Stimulated activated CD8-positive, alpha-beta memory T cell treated with anti-CD3 and anti-CD28 coated beads, Interleukin-15, amount 100 ng/mL, for 4 hours (primary cell): ENCODE results near the gene MAP3K10.

ENCODE experiments used
- DNase-seq, 2 donors: peaks; one replicate each; pipeline ENCODE4 v3.0.0-alpha.2; 2020; ENCODE audit warnings: low read depth in 2 of 2

Gene MAP3K10

DNA sequence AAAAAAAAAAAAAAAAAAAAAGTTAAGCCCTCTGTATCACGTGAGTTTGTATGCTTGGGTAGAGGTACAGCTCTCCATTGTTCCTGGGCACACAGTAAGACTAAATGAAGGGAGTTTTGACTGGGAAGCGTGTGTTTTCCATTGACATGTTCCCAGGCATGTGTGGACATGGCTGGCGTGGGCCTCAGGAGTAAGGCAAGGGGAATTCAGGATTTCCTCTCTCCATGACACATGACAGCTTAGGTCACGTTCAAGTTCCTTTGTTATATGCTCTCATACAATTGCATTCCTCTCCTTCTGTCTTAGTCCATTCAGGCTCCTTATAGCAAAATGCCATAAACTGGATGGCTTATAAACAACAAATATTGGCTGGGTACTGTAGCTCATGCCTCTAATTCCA, 17.1 kb upstream of the MAP3K10 start:
- DNase-seq: no peak

DNA sequence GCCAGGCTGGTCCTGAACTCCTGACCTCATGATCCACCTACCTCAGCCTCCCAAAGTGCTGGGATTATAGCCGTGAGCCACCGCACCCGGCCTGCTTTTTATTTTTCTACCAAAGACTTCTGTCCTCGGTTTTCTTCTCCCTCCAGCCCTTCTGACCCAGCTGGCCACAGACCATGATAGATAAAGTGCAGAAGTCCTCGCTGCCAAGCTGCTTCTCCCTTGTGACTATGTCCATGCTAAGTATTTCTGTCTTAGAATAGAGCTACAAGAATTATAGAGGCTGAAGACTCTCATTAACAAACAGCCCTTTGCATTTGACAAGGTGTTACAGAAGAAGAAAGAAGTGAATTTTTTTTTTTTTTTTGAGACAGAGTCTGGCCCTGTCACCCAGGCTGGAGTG, 15.4 kb upstream of the MAP3K10 start:
- no peak for DNase-seq

DNA sequence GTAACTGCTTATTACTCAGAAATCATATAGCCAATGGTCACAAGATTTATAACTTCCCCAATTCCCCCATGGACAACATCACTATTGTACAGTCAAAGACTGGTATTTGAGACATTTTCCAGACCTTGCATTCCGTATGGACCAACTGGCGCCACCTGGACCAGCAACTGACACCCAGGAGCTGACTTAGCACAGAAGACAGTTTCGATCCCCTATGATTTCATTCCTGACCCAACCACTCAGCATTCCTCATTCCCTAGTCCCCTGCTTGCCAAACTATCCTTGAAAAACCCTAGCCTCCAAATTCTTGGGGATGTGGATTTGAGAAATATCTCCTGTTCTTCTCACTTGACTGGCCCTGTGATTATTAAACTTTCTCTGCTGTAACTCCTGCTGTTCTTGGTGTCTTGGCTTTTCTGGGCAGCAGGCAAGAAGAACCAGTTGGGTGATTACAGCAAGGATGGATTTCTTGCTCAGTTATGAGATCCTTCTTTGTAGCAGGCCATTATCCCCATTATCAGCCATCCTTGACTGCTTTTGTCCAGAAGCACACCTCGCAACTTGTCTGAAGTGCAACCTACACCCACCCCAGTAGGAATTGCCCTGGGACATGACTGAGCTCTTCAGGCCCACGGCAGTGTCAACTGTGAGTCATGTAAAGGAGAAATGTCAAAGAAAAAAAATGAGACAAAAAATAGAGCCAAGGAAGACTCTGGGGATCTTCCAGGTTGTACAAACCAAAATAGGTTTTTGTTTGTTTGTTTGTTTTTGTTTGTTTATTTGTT, 13.7 kb upstream of the MAP3K10 start:
- no peak for DNase-seq

DNA sequence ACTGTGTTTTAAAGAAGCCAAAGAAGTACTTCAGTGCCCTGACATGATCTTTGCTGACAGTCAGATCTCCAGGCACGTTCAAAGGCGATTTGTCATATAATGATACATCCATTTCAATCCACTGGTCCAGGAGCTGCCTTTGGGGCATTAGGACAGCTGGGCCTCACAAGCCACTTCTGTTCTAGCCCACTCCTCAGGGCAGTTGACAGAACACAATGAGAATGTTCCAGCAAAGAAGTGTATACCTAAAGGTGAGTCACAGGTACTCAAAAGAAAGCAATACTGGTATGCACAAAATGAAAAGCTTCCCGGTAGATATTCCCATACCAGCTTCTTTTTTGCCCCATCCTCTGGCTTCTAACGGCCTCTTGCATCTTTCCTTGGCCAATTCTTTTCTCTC, 12.5 kb upstream of the MAP3K10 start:
- DNase-seq: no peak

GRCh38 chr19:40184273-40184672, 7.0 kb upstream of the MAP3K10 start:
- no peak for DNase-seq

DNA sequence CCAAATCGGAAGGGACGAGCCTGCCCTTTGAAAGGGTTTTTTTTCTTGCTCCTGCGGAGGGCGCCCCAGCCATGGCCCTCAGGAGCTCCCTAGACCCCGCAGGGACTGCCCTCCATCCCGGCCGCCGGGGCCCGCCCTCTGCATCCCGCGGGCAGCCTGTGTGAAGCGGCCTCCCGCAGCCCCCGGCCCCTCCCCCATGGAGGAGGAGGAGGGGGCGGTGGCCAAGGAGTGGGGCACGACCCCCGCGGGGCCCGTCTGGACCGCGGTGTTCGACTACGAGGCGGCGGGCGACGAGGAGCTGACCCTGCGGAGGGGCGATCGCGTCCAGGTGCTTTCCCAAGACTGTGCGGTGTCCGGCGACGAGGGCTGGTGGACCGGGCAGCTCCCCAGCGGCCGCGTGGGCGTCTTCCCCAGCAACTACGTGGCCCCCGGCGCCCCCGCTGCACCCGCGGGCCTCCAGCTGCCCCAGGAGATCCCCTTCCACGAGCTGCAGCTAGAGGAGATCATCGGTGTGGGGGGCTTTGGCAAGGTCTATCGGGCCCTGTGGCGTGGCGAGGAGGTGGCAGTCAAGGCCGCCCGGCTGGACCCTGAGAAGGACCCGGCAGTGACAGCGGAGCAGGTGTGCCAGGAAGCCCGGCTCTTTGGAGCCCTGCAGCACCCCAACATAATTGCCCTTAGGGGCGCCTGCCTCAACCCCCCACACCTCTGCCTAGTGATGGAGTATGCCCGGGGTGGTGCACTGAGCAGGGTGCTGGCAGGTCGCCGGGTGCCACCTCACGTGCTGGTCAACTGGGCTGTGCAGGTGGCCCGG, 815 bp downstream of the MAP3K10 start:
- DNase-seq: no peak

DNA sequence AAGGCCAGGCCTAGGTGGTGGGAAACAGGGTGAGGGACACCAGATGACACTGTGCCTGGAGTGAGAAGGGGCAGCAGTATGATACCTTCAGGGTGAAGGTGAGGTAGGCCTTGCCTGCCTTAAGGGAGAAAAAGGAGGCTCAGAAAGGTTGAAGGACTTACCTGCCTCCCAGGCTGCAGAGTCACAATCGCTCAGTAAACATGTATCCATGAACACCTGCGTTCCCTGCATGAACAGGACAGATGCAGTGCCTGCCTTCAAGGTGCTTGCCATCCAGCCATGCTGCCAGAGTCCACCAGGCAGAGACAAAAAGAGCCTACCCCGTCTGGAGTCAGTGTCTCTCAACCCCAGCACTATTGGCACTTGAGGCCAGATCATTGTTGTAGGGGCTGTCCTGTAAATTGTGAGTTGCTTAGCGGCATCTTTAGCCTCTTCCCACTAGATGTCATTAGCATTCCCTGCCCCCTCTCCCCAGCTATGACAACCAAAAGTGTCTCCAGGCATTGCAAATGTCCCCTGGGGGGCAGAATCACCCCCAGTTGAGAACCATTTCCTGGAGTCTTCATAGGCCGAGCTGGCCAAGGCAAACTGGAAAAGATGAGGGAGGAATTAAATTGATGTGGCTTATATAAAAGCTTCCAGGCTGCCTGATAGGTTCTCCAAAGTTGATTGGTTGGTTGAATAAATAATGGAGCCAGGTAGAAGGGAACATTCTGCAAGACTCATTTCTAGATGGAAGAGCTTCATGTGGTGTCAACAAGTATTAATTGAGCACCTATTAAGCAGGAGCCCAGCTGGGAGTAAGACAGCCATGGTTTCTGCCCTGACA, 1.7 kb downstream of the MAP3K10 start:
- DNase-seq: no peak

DNA sequence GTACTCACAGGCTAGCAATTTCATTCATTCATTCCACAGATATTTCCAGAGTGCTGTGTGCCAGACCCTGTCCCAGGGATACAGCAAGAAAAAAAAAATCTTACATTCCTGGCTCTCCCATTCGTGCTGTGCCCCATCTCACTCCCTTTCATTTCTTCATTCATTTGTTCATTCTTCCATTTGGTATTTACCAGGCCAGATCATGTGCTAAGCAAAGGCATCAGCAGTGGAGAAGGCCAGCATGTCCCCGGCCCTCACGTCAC, 2.3 kb downstream of the MAP3K10 start:
- DNase-seq: no peak

- no peak for DNase-seq
Observed at GRCh38 chr19:40198272-40198990, 7.2 kb downstream of the MAP3K10 start.

GRCh38 chr19:40200341-40201099, 9.3 kb downstream of the MAP3K10 start:
- DNase-seq: no peak

DNA sequence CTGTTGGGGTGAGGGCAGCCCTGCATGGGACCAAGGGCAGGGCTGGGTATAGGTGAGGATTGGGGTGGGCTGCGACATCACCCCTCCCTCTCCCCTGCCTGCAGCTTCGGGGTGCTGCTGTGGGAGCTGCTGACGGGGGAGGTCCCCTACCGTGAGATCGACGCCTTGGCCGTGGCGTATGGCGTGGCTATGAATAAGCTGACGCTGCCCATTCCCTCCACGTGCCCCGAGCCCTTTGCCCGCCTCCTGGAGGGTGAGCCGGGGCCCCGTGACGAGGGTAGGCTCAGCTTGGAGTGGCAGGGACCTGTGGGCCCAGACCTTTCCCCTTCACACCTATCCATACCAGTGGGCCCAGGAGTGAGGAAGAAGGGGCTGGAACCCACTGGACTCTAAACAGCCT, 13.2 kb downstream of the MAP3K10 start:
- no peak for DNase-seq

DNA sequence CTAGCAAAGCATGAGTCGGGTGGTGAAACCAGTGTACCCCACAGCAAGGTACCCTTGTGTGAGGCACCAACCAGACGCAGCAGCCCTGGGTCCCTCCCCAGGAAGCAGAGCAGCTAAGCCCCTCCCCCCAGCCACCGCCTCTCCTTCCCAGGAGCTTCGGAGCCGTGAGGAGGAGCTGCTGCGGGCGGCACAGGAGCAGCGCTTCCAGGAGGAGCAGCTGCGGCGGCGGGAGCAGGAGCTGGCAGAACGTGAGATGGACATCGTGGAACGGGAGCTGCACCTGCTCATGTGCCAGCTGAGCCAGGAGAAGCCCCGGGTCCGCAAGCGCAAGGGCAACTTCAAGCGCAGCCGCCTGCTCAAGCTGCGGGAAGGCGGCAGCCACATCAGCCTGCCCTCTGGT, 14.5 kb downstream of the MAP3K10 start:
- DNase-seq: no peak

DNA sequence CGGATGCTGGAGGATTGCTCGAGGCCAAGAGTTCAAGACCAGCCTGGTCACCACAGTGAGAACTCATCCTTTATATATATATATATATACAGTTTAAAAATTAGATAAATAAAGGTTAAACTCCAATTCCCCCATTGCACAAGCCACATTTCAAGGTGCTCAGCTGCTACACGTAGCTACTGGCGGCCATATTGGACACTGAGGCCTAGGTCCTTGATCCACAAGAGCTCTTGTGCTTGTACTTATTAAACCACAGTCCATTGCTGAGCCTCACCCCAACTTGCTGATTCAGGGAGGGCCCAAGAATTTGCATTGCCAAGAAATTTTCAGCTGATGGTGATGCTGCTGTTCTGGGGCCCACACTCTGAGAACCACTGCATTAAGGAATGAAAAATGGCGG, 17.4 kb downstream of the MAP3K10 start:
- DNase-seq: no peak

- DNase-seq: no peak
Observed at GRCh38 chr19:40210889-40211288, 19.7 kb downstream of the MAP3K10 start.

- DNase-seq: no peak
Observed at GRCh38 chr19:40213251-40213829, 22.1 kb downstream of the MAP3K10 start.

DNA sequence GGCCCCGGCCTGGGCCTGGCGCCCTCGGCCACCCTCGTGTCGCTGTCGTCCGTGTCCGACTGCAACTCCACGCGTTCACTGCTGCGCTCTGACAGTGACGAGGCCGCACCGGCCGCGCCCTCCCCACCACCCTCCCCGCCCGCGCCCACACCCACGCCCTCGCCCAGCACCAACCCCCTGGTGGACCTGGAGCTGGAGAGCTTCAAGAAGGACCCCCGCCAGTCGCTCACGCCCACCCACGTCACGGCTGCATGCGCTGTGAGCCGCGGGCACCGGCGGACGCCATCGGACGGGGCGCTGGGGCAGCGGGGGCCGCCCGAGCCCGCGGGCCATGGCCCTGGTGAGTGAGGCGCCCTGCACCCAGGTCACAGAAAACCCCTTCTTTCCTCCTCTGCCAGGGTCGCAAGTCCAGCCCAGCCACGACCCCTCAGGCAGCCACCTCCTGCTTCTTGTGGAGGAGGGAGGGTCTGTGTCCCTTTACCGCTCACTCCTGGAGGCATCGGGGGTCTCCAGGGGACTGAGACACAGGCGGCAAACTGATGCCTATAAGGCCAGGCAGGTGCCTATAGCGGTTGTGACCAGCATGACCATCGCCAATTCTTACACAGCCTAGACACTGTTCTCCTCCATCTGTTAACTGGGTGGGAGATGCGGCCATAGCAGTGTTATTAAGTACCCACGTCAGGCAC, 22.8 kb downstream of the MAP3K10 start:
- DNase-seq: no peak

DNA sequence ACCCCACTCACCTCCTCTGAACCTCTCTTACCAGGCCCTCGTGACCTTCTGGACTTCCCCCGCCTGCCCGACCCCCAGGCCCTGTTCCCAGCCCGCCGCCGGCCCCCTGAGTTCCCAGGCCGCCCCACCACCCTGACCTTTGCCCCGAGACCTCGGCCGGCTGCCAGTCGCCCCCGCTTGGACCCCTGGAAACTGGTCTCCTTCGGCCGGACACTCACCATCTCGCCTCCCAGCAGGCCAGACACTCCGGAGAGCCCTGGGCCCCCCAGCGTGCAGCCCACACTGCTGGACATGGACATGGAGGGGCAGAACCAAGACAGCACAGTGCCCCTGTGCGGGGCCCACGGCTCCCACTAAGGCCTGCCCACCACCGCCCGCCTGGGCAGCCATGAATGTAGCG, 23.7 kb downstream of the MAP3K10 start:
- DNase-seq: no peak

GRCh38 chr19:40216013-40216776, 25.0 kb downstream of the MAP3K10 start:
- DNase-seq: no peak

DNA sequence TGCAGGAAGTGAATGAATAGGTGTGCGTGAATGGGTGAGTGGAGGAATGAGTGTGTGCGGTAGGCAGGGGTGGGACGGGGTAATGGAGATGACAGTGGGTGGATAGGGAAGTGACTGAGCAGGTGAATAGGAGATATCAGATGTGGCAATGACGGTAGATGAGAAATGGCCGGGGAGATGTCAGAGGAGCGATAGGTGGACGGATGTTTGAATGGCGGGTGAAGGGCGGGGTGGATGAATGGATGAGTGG, 25.5 kb downstream of the MAP3K10 start:
- DNase-seq: no peak
